Ishikawa (cell line): Measurements from ENCODE around the gene USP8.

Experiments used
- CEBPB ChIP-seq: IDR thresholded peaks from 2 replicates; pipeline ENCODE4 v1.6.1; 2012
- CREB1 ChIP-seq: IDR thresholded peaks from 2 replicates; pipeline ENCODE4 v1.6.1; 2012; ENCODE audit warnings: low read depth
- EGR1 ChIP-seq: IDR thresholded peaks from 2 replicates; pipeline ENCODE4 v1.6.1; 2012
- EP300 ChIP-seq: IDR thresholded peaks from 2 replicates; pipeline ENCODE4 v1.6.1; 2012; ENCODE audit warnings: borderline replicate concordance
- FOXM1 ChIP-seq: IDR thresholded peaks from 2 replicates; pipeline ENCODE4 v1.6.1; 2012; ENCODE audit warnings: low read depth, borderline replicate concordance
- MAX ChIP-seq: IDR thresholded peaks from 2 replicates; pipeline ENCODE4 v1.6.1; 2012
- NFIC ChIP-seq: IDR thresholded peaks from 2 replicates; pipeline ENCODE4 v1.6.1; 2012
- RAD21 ChIP-seq: IDR thresholded peaks from 2 replicates; pipeline ENCODE4 v1.6.1; 2012; ENCODE audit warnings: low read depth
- REST ChIP-seq: IDR thresholded peaks from 2 replicates; pipeline ENCODE4 v1.6.1; 2012; ENCODE audit warnings: low read depth, mild to moderate bottlenecking
- TAF1 ChIP-seq: IDR thresholded peaks from 2 replicates; pipeline ENCODE4 v1.6.1; 2012; ENCODE audit warnings: low read depth, mild to moderate bottlenecking
- TCF12 ChIP-seq: IDR thresholded peaks from 2 replicates; pipeline ENCODE4 v1.6.1; 2012; ENCODE audit warnings: low read depth
- TEAD4 ChIP-seq: IDR thresholded peaks from 2 replicates; pipeline ENCODE4 v1.6.1; 2012
- USF1 ChIP-seq: IDR thresholded peaks from 2 replicates; pipeline ENCODE4 v1.6.1; 2012
- YY1 ChIP-seq: IDR thresholded peaks from 2 replicates; pipeline ENCODE4 v1.6.1; 2012; ENCODE audit warnings: low read depth
- ZBTB7A ChIP-seq: IDR thresholded peaks from 2 replicates; pipeline ENCODE4 v1.6.1; 2012; ENCODE audit warnings: low read depth

Gene USP8

GRCh38 chr15:50552238-50552637, 128.0 kb downstream of the USP8 start:
- TF ChIP-seq TCF12 (no peak), TAF1 (no peak), ZBTB7A (no peak), CEBPB (no peak), RAD21 (no peak), EGR1 (no peak), YY1 (no peak)

GRCh38 chr15:50556642-50557371, 132.6 kb downstream of the USP8 start:
- TF ChIP-seq ZBTB7A, result no peak

- TF ChIP-seq EGR1 (no peak), TAF1 (no peak), REST (no peak), TCF12 (no peak)
Observed at GRCh38 chr15:50558012-50558411, 133.8 kb downstream of the USP8 start.

- TF ChIP-seq USF1 (no peak), MAX (no peak), EP300 (no peak), RAD21 (no peak), TEAD4 (no peak), TAF1 (no peak), NFIC (no peak), TCF12 (no peak), REST (no peak), CEBPB (no peak), YY1 (no peak), FOXM1 (no peak), ZBTB7A (no peak), EGR1 (no peak), CREB1 (no peak)
Observed at GRCh38 chr15:50562735-50563640, 138.8 kb downstream of the USP8 start.

- TF ChIP-seq MAX (no peak), YY1 (no peak), RAD21 (no peak), REST (no peak), ZBTB7A (no peak), EP300 (no peak)
Observed at GRCh38 chr15:50563756-50564155, 139.6 kb downstream of the USP8 start.
